Gastrocnemius medialis (tissue), 4 donors: ENCODE results near the gene ASPG. TPM values are rescaled to one million over a fixed set of nuclear protein-coding genes. Genes with fewer than 3 reads are reported as not detected.

Experiments used
- ATAC-seq, 2 donors: fragments of 150-250 bp; one replicate each; pipeline ENCODE4 v1.9.1; 2016
- DNase-seq, 2 donors: peaks; one replicate each; pipeline ENCODE4 v3.0.0-alpha.2; 2019
- H3K27ac ChIP-seq, 4 donors: fragments of 200-600 bp; sonication (generic); 1 replicate in 1 of 4; 2 replicates in 3 of 4; pipeline ENCODE4 v1.5.1; 2016 to 2018; ENCODE audit warnings: mild to moderate bottlenecking in 2 of 4, moderate library complexity in 1 of 4
- H3K27me3 ChIP-seq, 3 donors: fragments of 200-600 bp; sonication (generic) in 2 of 3; 1 replicate in 1 of 3; 2 replicates in 2 of 3; pipeline versions ENCODE4 v1.5.1 to v1.6.0; 2016 to 2019; ENCODE audit warnings: mild to moderate bottlenecking in 1 of 3, moderate library complexity in 1 of 3
- H3K36me3 ChIP-seq, 2 donors: fragments of 200-600 bp; sonication (generic) in 1 of 2; one replicate each; pipeline ENCODE4 v1.5.1; 2017 to 2018
- H3K4me1 ChIP-seq, 2 donors: fragments of 200-600 bp; sonication (generic) in 1 of 2; one replicate each; pipeline ENCODE4 v1.5.1; 2016 to 2017; ENCODE audit warnings: mild to moderate bottlenecking in 2 of 2
- H3K4me3 ChIP-seq, 4 donors: fragments of 200-600 bp; sonication (generic) in 3 of 4; 1 replicate in 1 of 4; 2 replicates in 3 of 4; pipeline ENCODE4 v1.5.1; 2016 to 2019; ENCODE audit warnings: mild to moderate bottlenecking in 2 of 4
- H3K9me3 ChIP-seq, 3 donors: fragments of 200-600 bp; sonication (generic) in 2 of 3; 1 replicate in 1 of 3; 2 replicates in 2 of 3; pipeline ENCODE4 v1.5.1; 2016 to 2019
- POLR2A ChIP-seq, 2 donors: fragments of 450-650 bp; IDR thresholded peaks; one replicate each; pipeline ENCODE4 v1.6.1; 2017; ENCODE audit warnings: antibody characterized with exemption in 2 of 2, mild to moderate bottlenecking in 2 of 2, moderate library complexity in 2 of 2
- in situ Hi-C, 4 donors: fragments of 200-750 bp; cut with MboI; loops; one replicate each; pipeline versions ENCODE4 v1.15.0 to v1.8.0; 2017; ENCODE audit warnings: low sequenced_read_pairs in 4 of 4
- intact Hi-C: fragments of 100-400 bp; cut with DNase I; formaldehyde crosslinking; loops from one replicate; pipeline ENCODE4 v1.15.1; 2023; ENCODE audit warnings: low total_unique reads
- total RNA-seq, 4 donors: library from RNA; depleted of rRNA; stranded (reverse); fragments of >200 nt; gene quantifications; one replicate each; pipeline versions ENCODE4 v1.1.0 to v1.2.3, GENCODE V29; 2016
- TF ChIP-seq, protein P1 (sequence below), 5 experiments: fragments of 450-650 bp in 3 of 5; fragments of 200-600 bp in 2 of 5; sonication (generic) in 2 of 5; IDR thresholded peaks in 4 of 5; conservative IDR thresholded peaks in 1 of 5; 1 replicate in 4 of 5; 2 replicates in 1 of 5; pipeline ENCODE4 v1.5.1; 2016 to 2019; ENCODE audit warnings: antibody characterized with exemption in 5 of 5, mild to moderate bottlenecking in 3 of 5, moderate library complexity in 3 of 5

ASPG gene
- total RNA-seq, 4 donors from 2014 or later: 0.20 TPM; not detected in 3

DNA sequence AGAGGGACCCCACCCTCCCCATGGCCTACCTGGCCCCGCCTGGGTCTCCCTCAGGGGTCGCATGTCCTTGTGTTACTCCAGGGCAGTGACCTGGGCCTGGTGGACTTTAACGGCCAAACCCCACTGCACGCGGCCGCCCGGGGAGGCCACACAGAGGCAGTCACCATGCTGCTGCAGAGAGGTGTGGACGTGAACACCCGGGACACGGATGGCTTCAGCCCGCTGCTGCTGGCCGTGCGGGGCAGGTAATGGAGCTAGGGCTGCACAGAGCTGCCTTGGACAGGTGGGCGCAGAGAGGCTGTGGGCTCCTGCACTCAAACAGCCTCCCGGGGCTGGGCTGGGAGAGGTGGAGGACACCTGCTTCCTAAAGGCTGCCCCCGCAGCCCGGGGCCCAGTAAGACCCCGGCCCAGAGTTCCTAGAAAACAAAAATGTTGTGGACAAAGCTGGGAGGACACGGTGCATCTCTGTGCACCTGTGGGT is 21.6 kb downstream of the ASPG start:
- no peaks in the 10 kb centered on the region for H3K36me3 ChIP-seq
- ATAC-seq: no peak
- H3K4me3 ChIP-seq: no peak overlapping the region
- TF ChIP-seq POLR2A (IDR thresholded peaks at IDR 0.05): no peak
- TF ChIP-seq, protein P1, sequence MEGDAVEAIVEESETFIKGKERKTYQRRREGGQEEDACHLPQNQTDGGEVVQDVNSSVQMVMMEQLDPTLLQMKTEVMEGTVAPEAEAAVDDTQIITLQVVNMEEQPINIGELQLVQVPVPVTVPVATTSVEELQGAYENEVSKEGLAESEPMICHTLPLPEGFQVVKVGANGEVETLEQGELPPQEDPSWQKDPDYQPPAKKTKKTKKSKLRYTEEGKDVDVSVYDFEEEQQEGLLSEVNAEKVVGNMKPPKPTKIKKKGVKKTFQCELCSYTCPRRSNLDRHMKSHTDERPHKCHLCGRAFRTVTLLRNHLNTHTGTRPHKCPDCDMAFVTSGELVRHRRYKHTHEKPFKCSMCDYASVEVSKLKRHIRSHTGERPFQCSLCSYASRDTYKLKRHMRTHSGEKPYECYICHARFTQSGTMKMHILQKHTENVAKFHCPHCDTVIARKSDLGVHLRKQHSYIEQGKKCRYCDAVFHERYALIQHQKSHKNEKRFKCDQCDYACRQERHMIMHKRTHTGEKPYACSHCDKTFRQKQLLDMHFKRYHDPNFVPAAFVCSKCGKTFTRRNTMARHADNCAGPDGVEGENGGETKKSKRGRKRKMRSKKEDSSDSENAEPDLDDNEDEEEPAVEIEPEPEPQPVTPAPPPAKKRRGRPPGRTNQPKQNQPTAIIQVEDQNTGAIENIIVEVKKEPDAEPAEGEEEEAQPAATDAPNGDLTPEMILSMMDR (IDR thresholded peaks at IDR 0.05 in 4 of 5, conservative IDR thresholded peaks at IDR 0.05 in 1 of 5): no peak
- DNase-seq: no peak
- no peaks in the 10 kb centered on the region for H3K4me1 ChIP-seq
- intact Hi-C loops (no loop called here), in situ Hi-C loops (no loop called here)
- no peak overlapping the region for H3K27ac ChIP-seq
- H3K27me3 ChIP-seq: no peaks in the 10 kb centered on the region
- no peaks in the 10 kb centered on the region for H3K9me3 ChIP-seq

DNA sequence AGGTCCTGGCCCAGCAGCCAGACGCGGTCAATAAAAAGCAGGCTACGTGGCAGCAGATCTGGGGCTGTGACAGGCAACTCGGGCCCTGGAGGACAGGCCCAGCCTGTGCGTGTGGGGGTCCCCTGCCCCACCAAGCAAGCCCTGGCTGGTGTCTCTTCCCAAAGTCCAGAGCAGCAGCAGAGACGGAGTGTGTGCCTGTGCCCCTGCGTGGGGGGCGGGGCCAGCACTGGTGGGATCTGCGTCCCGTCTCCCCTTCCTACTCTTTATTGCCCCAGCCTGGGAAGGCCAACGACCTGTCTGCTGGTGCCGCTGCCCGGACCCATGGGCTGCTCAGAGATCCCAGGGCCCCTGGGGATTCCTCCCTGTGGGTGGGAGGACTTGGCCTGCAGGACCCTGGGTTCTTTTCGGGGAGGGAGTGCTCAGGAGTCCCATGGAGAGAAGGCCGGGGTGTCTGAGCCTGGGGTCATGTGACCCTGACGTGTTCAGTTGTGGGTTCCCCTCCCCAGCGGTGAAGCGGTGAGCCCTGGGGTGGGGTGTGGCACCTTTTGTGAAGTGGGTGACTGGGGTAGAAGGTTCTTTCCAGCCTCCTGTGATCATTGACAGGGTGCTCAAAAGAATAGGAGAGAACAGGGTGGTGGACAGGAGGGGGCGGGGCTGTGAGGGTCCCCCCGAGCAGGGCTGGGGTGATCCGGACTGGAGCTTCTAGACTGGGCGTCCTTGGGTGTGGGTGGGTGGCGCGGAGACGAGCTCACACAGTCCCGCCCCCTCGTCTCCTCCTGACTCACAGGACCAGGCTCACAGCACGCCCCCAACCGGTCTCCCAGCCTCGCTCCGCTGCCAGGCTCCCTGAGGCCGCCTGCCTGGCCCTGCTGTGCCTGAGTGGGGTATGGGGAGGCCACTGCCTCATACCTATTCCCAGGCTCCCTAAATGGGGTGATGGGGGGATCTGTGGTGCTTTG is 22.4 kb downstream of the ASPG start:
- DNase-seq (no peak), ATAC-seq (no peak)
- Histone ChIP-seq H3K36me3 (no peaks in the 10 kb centered on the region), H3K4me3 (no peak overlapping the region), H3K9me3 (no peaks in the 10 kb centered on the region), H3K27ac (no peak overlapping the region), H3K4me1 (no peaks in the 10 kb centered on the region), H3K27me3 (no peaks in the 10 kb centered on the region)
- no peak for TF ChIP-seq POLR2A (IDR thresholded peaks at IDR 0.05)
- TF ChIP-seq, protein P1 (IDR thresholded peaks at IDR 0.05 in 4 of 5, conservative IDR thresholded peaks at IDR 0.05 in 1 of 5): no peak
- intact Hi-C loops: no loop called here
- in situ Hi-C loops: no loop called here

DNA sequence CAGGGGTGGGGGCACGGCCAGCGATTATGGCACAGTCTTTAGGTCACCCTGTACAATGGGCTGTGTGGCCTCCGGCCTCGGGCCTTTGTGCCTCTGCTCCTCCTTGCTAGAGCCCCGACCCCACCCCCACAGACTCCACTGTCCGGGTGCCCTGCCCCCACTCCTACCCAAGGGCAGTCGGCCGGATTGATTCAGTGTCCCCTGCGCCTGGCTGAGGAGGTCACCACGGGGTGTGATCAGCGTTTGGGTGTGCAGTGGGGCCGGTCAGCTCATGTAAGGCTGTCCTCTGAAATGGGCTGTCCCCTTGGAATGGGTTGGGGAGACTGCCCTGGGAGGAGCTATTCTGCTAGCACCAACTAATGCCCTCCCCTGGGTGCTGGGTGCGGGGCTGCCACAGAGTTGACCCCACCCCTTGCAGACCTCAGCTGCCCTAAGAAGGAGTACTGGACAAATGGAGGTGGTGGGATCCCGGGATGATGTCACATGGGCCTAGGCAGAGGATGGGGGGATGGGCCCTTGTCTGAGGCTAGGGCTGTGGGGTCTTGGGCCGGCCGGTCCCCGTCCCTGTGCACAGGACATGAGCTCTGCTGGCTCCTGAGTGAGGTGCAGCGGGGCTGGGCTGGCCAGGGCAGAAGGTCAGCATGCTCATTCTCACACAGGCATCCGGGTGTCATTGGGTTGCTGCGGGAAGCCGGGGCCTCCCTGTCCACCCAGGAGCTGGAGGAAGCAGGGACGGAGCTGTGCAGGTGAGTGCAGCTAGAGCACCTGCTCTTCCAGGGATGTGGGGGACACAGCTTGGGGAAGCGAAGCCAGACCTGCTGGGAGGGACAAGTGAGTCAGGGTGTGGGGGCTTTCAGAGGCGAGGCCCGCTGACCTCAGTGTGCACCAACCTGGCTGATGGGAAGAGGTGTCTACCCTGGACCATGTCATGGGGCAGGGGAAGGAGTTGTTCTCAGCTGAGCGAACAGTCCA is 23.4 kb downstream of the ASPG start:
- Histone ChIP-seq H3K4me3 (no peak overlapping the region), H3K4me1 (no peaks in the 10 kb centered on the region), H3K9me3 (no peaks in the 10 kb centered on the region), H3K27ac (no peak overlapping the region), H3K36me3 (no peaks in the 10 kb centered on the region), H3K27me3 (peaks cover 0 to 4% (median 0%) of the 10 kb centered on the region in 3 donors)
- no peak for DNase-seq
- TF ChIP-seq, protein P1 (IDR thresholded peaks at IDR 0.05 in 4 of 5, conservative IDR thresholded peaks at IDR 0.05 in 1 of 5): no peak
- TF ChIP-seq POLR2A (IDR thresholded peaks at IDR 0.05): no peak
- no peak for ATAC-seq
- intact Hi-C loops (no loop called here), in situ Hi-C loops (no loop called here)

DNA sequence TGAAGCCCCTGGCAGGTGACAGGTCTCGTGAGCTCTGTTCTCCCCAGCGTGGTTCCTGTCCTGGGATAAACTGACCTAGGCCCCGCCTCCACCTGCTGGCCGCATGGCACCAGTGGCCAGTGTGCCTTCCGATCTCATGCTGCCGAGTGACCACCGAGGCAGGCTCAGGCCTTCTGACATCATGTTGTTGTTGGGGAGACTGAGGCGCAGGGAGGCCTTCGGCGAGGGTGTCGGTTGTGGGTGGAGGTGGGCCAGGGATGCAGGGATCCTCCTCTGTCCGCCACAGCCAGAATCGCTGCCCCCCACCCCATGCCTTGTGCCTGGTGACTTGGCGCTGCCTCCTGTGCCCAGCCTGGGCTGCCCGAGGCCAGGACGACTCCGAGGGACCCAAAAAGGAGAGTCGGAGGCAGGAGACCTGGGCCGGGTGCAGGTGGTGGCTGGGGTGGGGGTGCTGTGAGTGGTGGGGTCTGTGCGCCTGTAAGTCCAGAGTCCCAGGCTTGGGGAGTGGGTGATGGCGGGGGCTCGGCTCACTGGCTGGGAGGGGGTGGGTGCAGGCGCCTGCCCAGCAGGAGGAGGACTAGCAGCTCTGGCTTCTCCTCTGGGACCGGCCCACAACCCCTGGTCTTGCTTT is 24.3 kb downstream of the ASPG start:
- Histone ChIP-seq H3K9me3 (no peaks in the 10 kb centered on the region), H3K27ac (no peak overlapping the region), H3K4me1 (no peaks in the 10 kb centered on the region), H3K27me3 (peaks cover 0 to 9% (median 6%) of the 10 kb centered on the region in 3 donors), H3K4me3 (no peak overlapping the region), H3K36me3 (no peaks in the 10 kb centered on the region)
- intact Hi-C loops (no loop called here), in situ Hi-C loops (no loop called here)
- DNase-seq: no peak
- no peak for TF ChIP-seq POLR2A (IDR thresholded peaks at IDR 0.05)
- TF ChIP-seq, protein P1 (IDR thresholded peaks at IDR 0.05 in 4 of 5, conservative IDR thresholded peaks at IDR 0.05 in 1 of 5): no peak
- no peak for ATAC-seq
